Activated CD4-positive, CD25-positive, alpha-beta regulatory T cell treated with anti-CD3 and anti-CD28 coated beads, Interleukin-2, amount 50 U/mL, for 16 hours (primary cell): ENCODE measurements around the gene HSPB9.

Source experiments
- DNase-seq: peaks from one replicate; pipeline ENCODE4 v3.0.0-alpha.2; 2020; ENCODE audit warnings: low read depth, low spot score

Gene HSPB9

DNA sequence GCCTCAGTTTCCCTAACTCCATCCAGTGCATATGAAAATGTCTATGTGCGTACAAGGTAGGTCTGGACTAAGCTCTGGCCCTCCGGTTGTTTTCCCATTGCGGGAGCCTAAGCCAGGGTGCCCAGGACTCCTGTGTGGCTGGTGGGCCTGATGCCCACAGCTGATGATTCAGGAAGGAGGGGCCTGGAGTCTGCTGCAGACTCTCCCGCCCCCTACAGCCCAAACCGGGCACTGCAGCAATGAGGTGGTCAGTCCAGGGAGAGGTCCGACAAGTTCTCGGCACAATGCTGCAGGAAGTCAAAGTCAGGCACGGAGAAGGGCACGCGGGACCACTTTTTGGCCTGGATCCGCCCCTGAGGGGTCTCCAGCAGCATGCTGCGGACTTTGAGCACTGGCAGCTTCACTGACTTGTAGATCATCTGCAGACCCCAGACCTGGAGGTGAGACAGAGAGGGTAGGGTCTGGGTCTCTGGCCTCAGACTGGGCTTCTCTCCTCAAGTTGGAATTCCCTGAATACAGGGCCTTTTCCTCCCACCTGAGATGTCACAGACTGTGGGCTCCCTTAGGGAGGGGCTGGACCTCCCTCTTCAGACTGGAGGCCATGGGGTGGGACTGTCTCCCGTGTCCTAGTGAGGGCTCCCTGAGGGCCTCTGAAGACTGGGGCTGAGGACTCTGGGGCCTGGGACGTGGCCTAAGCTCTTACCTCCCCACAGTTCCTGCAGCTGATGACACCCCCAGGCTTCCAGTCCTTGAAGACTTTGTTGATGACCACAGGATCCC, 20.9 kb upstream of the HSPB9 start:
- DNase-seq: peak; percentile 26

DNA sequence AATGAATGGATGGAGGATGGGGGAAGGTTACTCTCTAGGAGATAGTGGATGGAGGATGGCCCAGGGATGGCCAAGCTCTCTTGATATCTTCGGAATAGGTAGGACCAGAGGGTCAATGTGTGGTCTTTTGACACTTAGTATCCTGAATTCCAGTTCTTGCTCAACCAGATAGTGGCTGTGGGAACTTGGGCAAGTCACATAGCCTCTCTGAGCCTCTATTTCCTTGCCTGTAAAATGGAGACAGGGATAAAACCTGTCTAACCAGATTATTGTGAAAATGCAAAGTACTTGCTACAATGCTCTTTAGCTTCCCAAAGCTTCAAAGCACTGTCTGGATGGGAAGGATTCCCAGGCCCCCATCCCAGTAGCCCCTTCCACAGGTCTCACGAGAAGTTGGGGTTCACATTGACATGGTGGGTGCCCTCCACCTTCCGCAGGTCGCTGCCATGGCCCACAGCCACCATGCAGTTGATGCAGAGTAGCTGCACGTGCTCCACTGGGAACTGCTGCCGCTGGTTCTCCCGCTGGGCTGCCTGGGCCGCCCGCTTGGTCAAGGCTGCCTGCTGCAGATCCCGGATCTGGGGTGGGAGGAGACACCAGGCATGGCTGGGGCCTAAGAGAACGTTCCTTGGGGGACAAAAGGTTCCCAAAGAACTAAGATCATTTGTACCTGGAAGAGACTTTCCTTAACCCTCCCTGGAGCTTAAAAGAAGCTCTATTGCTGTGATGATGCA, 19.2 kb upstream of the HSPB9 start:
- DNase-seq: no peak

DNA sequence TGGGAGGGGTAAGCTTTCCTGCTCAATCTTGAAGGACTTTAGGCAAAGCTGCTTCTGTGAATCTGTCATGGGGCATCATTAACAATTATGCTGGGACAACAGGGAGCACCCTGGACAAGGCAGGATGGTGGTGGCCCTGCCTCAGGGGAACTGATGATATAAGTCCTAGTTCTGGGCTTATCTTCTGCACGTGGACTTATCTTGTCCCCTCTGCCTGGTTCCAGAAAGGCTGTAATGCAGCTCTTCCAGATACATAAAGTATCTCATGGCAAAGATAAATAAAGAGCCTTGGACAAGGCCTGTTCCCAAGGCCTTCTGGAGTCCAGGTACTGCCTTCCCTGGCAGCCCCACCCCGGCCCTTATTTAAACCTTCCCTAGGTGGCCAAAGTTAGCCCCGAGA, 18.3 kb upstream of the HSPB9 start:
- no peak for DNase-seq

DNA sequence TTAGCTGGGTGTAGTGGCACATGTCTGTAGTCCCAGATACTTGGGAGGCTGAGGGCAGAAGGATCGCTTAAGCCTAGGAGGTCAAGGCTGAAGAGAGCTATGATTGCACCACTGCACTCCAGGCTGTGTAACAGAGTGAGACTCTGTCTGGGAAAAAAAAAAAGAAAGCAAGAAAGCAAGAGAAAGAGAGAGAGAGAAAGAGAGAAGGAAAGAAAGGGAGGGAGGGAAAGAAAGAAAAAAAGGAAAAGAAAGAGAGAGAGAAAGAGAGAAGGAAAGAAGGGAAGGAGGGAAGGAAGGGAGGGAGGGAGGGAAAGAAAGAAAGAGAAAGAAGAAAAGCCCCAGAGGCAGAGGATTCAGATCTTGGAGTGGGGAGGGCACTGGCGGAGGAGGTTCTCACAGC, 16.6 kb upstream of the HSPB9 start:
- no peak for DNase-seq

DNA sequence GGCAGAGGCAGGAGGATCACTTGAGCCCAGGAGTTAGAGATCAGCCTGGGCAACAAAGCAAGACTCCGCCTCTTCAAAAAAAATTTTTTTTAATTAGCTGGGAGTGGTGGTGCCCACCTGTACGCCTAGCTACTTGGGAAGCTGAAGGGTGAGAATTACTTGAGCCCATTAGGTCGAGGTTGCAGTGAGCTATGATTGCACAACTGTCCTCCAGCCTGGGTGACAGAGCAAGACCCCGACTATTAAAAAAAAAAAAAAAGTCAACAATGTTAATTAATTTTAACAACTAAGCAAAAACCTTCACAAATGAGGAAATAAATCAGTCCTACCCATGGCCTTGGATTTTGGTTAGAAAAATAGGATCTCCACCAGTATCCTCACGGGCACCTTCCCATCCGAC, 15.5 kb upstream of the HSPB9 start:
- no peak for DNase-seq

DNA sequence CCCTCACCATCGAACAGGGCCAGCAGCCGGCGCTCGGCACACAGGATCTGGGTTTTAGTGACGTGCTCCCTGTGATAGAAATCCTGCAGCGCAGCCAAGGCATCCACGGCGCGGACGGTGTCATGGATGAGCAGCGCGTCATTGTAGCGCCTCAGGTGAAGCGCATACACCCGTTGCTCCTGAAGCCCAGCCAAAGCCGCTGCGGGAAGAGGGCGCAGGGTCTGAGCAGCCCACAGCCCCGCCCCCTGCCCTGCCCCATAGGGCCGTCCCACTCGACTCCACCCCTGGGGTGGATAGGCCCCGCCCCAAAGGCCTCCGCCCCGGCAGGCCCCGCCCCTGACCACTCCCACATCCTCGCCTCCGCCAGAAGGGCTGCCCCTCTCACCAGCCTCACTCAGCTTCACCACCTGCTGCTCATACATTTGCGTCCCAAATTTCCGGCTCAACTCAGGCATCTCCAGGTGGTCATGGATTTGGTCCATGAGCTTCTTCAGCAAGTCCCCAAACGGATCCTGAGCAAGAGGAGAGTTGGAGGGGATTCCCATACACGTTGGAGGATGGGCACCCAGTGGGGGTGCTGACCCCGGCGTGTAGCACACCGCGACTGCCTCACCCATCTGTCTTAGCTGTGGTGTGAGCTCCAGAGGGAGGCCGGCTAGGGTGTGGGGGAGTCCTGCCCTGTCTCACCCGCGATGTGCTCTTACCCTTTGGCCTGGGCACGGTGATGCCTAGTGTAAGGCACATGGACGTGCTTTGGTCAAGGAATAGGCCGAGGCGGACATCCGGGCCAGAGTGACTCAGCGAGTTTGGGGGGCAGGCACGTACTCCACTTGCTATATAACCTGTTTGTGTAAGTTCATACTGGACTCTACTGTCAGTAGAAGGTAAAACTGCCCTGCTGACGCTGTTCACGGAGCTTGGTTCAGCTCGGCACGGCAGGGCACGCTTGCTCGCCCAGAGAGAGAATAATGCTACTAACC, 14.7 kb upstream of the HSPB9 start:
- peak; percentile 76 for DNase-seq

DNA sequence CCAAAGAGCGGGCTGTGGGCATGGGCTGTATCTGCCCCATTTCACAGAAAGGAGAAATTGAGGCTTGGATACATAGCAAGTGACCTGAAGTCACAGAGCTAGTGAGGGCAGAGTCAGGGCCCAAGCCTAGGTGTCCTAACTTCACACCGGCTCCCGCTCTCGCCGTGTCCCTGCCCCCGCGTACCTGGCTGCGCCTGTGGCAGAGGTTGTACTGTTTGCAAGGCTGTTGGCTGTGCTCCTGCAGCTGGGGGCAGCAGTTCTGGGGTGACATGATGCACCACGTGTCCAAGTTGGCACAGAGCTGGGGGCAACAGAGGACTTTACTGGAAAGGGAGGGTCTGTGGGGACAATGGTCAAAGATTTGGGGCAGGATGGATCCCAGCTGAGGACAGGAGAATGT, 13.5 kb upstream of the HSPB9 start:
- DNase-seq: no peak

DNA sequence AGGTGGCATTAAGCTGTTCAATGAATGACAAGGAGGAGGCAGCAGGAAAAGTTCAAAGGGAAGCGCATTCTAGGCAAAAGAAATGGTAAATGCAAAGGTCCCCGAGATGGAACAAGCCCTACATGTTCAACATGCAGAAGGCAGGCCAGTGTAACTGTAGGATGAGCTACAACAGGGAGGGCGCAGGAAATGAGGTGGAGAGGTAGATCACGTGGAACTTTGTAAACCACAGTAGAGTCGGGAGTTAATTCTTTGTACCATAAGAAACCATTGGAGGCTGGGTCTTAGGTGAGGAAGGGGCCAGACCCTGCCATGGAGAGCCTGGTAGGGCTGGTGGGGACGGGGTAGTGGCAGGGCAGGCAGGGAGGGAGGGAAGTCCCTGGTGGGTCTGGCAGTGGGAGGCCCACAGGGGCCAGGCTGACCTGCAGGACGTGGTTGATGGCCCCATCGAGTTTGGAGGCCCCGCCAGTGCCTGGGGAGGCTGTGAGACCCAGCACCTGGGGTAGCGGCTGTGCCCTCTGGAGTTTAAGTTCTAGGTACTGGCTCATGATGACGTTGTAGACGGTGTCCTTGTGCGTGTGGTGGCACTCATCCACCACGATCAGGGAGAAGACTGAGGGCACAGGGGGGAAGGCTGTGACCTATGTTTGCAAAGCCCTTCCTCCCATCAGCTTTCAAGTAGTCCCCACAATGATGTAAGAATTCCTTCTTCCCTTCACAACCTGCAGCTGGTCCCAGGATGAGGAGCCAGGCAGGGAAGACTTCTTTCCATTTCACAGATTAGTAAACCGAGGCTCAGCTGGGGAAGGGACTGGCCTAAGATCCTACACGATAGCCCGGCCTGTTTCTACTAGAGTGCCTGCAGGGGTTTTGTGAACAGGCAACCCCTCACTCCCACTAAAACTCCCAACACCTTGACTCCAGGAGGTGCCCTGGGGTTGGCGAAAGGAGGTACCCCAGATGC, 12.0 kb upstream of the HSPB9 start:
- DNase-seq: no peak

DNA sequence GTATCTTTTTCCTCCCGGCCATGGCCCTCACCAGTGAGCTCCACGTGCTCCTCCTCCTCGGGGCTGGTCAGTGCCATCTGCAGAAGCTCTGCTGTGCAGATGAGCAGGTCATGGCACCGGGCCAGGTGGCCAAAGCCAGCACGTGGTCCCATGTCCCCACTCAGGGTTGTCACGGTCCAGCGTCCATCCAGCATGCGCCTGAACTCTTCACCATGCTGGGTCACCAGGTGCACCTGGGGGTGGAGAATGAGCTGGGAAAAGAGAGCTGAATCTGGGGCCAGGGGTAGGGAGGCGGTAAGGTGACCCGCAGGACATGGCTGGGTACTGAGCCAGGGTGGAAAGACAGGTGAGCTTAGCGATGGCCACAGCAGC, 11.4 kb upstream of the HSPB9 start:
- DNase-seq: no peak

DNA sequence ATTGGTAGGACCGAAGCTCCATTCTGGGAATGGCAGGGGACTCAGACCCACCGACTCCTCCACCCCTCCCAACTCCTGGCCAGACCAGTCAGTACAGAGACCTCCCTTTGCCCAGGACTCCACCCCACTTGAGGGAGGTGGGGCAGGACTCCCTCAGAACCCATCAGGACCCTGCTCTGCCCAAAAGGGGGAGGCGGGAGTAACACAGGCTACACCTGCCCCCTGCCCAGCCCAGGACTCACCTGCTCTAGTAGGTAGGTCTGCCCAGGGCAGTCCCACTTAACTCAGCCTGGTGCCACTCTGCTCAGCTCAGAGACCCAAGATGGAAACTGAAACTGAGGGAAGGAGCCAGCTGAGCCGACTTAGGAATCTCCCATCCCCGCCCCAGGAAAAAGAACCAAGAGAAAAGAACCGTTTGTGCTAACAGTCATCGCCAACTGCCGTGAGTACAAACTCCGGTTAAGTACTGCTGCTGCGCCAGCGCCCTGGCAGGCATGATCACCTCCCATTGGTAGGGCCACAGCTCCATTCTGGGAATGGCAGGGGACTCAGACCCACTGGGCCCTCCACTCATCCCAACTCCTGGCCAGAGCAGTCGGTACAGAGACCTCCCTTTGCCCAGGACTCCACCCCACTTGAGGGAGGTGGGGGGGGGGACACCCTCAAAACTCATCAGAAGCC, 10.6 kb upstream of the HSPB9 start:
- no peak for DNase-seq

DNA sequence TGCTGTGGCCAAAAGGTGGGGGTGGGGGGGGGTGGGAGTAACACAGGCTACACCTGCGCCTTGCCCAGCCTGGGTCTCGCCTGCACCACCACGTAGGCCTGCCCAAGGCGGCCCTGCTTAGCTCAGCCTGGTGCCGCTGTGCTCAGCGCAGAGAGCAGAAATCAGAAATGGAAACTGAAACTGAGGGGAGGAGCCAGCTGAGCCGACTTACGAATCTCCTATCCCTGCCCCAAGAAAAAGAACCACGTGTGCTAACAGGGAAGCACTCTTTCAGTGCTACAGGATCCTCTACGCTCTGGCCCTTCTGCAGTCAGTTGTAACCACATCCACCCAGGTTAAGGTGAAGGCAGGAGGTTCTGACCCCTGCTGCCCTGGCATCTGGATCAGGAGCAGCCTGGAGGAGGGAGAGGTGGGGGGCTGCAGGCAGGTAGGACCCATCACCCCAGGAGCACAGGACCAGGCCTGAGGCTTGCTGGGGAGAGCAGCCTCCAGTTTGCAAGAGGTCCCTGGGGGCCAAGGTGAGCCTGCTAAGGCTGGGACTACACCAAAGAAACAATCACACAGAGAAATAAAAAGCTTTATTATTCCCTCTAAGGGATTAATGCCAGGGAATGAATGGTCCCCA, 9.9 kb upstream of the HSPB9 start, which contains the start of gene DHX58:
Gene DHX58, minus strand, starts transcription at position 163 of the 625 bp plus-strand sequence. CDS start 822 bp downstream, outside the sequence.
- DNase-seq: peak; percentile 59

DNA sequence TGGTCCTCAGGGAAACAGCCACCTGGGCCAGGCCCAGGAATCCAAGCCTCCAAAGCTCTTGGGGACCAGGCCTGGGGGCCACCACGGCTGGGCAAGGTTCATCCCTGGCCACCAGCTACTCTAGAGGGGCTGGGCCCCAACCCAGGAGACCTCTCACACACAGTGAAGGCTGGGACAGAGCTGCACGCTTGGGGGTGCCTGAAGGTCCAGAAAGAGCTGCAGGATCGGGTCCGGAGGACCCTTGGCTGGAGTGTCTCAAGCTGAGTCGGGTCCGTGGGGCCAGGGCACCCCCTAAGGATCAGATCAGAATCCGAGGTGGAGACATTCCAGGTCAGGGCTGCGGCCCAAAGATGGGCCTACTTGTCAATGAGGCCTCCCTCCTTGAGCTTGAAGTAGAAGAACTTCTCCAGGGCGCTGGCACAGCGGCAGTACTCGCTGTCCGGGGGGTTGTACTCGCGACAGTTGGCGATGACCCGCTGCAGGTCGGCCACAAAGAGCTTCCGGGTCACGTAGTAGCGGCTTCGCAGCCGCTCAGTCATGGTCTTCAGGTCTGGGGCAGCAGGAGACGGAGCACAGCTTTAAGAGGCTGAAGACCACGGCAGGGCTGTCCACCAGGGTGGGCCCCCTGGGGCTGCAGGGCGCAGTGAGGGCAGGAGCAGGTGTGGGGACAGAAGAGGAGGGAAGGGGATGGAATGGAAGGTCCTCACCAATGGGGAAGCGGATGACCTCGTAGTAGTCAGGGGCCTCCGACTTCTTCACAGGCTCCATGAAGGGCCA, 9.1 kb upstream of the HSPB9 start:
- no peak for DNase-seq

DNA sequence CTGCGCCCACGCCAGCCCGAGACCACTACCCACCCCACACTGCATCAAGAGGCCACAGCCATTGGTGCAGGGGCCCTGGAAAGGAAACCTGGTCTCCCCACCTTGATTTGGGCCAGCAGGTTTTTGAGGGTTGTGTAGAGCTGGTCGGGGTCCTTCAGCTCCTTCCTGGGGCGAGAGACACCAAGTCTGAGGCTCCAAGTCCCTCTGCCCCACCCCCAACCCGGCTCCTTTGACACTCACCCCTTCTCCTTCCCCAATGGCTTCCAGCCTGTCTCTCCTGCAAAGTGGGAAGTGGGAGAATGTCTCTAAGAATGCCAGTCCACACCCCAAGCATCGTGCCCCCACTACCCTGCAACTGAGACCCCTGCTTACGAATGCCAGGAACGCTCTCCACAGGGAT, 8.5 kb upstream of the HSPB9 start:
- DNase-seq: no peak

DNA sequence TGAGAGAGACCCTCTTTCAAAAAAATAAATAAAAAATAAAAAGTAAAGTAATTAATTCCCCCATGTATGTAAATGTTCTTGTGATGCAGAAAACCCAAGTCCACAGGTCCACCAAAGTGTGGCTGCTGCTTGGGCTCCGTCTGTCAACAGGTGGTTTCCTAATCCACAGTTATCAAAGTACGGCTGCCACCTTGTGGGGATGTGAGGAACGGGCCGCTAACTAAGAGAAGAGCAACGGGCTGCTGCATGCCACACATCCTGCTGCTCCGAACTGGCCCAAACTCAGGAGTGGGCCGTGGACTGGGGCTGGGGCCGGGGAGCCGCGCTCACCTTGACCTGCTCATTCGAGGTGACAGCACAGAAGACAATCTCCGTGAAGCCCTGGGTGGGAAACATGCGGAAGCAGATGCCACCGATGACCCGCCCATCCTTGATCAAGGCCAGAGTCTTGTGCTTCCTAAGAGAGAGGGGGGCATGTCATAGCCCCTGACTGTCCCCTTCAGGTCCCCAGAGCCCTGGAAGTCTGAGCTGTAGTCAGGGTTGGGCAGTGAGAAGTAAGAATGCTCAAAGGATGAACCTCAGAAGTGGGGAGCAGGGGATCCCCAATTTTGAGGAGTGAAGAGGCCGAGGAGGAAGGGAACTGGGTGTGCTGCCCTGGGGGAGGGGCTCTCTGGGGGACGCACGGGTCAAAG, 5.8 kb upstream of the HSPB9 start:
- DNase-seq: peak; percentile 75

DNA sequence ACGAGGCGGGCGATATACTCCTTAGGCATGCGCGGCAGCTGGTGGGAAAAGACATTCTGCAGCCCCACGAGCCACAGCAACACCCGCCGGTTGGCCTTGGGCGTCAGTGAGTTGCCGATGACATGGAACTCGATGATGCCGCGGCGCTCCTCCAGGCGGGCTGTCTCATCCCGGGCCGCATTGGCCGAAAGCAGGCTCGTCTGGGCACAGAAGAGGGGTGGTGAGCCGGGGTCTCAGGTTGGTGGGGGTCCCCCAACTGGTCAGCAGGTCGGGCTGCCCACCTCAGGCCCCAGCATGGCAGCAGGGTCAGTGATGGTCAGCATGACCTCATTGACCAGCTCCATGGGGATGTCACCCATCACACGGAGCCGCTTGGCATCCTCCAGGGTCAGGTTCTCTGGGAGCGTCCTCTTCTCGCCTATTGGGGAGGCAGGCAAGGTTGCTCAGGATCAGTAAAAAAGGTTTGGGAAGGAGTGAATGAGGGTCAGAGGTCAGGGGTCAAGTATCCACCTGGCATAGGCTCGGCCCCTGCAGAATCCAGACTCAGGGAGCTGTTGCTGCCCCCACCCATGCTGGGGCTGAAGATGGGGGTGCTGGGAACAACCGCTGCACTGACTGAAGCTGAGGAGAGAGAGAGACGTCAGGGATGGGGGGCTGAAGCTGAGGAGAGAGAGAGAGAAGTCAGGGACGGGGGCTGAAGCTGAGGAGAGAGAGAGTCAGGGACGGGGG, 5.0 kb upstream of the HSPB9 start:
- no peak for DNase-seq

DNA sequence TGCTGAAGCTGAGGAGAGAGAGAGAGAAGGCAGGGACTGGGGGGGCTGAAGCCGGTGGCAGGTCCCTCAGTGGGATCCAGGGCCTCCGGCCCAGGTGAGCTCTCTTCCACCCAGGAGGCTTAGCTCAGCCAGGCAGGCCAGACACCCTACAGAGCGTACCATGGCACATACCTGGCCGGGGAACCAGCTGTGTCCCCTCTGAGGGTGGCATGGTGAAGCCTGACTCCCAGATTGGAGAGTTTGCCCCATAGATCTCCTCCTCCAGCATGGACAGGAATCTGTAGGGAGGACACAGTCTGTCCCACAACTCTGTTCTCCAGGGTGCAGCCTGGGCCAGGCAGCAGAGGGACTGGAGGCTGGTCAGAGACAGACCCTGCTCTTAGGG, 4.5 kb upstream of the HSPB9 start:
- DNase-seq: no peak

DNA sequence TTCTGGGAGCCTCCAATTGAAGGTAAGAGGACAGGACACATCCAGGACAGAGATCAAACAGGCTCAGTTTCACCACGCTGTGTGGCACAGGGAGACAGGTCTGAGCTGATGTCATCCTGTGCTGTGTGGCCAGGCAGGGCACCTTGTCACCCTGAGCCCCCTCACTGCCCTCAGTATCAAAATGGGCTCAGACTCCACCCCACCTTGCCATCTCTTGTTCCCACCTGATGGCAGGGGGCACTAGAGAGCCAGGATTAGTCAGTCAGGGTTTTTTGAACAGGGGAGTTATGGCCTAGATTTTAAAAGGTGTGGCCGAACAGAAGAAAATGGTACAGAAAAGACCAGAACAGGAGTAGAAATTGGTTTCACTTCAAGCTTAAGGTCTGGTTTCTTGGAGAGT, 4.1 kb upstream of the HSPB9 start:
- DNase-seq: no peak

DNA sequence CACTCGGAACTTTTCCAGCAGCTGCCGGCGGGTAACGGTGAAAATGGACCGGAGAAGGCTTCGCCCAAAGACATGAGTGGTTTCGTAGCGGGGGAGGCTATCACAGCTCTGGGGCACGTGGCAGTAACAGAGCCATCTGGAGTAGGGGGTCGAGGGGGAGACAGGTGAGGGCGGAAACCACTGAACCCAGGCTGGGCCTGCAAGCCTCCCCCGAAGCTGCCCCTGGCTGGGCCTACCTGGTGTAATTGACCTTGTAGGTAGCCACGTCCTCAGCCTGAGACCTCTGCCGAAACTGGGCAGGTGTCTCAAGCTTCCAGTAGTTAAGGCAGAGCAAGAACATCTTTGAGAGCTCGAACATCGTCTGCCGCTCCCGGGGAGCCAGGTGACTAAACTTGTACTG, 3.3 kb upstream of the HSPB9 start:
- no peak for DNase-seq
